Chondrocyte (in vitro differentiated cells): ENCODE data around the gene PCNA. TPM values are rescaled to one million over a fixed set of nuclear protein-coding genes. Genes with fewer than 3 reads are reported as not detected.

Experiments
- DNase-seq: peaks from one replicate; pipeline ENCODE4 v3.0.0; 2021; ENCODE audit warnings: mixed read lengths, low spot score
- H3K27ac Mint-ChIP-seq: one replicate; pipeline ENCODE4 v1.8.0; 2021; ENCODE audit warnings: mild to moderate bottlenecking, moderate library complexity, mixed read lengths; ENCODE audit not compliant: unreplicated experiment
- H3K27me3 Mint-ChIP-seq: 2 replicates; pipeline ENCODE4 v1.8.0; 2021; ENCODE audit warnings: low read depth, mixed read lengths
- H3K36me3 Mint-ChIP-seq: 2 replicates; pipeline ENCODE4 v1.8.0; 2021; ENCODE audit warnings: low read depth, mixed read lengths
- H3K4me1 Mint-ChIP-seq: 2 replicates; pipeline ENCODE4 v1.8.0; 2021; ENCODE audit warnings: low read depth, mild to moderate bottlenecking, mixed read lengths
- H3K4me3 Mint-ChIP-seq: one replicate; pipeline ENCODE4 v1.8.0; 2021; ENCODE audit warnings: mild to moderate bottlenecking, moderate library complexity, mixed read lengths; ENCODE audit not compliant: unreplicated experiment
- H3K9me3 Mint-ChIP-seq: 2 replicates; pipeline ENCODE4 v1.8.0; 2021; ENCODE audit warnings: low read depth, mixed read lengths
- CTCF ChIP-seq: fragments of 200-600 bp; sonication (generic); IDR thresholded peaks from 2 replicates; pipeline ENCODE4 v1.5.0; 2021; ENCODE audit warnings: antibody characterized with exemption, mild to moderate bottlenecking, moderate library complexity
- total RNA-seq: library from RNA; stranded (reverse); gene quantifications from 3 replicates; pipeline ENCODE4 v1.2.1, GENCODE V29; 2021

The PCNA gene
- total RNA-seq, 1 donor from 2014 or later = 46.3 TPM

GRCh38 chr20:5146871-5147592, 27.3 kb upstream of the PCNA start:
- no peaks in the 10 kb centered on the region for H3K27me3 Mint-ChIP-seq
- H3K4me3 Mint-ChIP-seq = no peak overlapping the region
- DNase-seq = no peak
- peaks cover 36% of the 10 kb centered on the region for H3K4me1 Mint-ChIP-seq
- H3K9me3 Mint-ChIP-seq = no peaks in the 10 kb centered on the region
- no peak for TF ChIP-seq CTCF
- no peaks in the 10 kb centered on the region for H3K36me3 Mint-ChIP-seq
- H3K27ac Mint-ChIP-seq = no peak overlapping the region

GRCh38 chr20:5146099-5146668, 26.4 kb upstream of the PCNA start:
- no peak for TF ChIP-seq CTCF
- no peak overlapping the region for H3K4me3 Mint-ChIP-seq
- no peak for DNase-seq
- no peaks in the 10 kb centered on the region for H3K36me3 Mint-ChIP-seq
- no peaks in the 10 kb centered on the region for H3K9me3 Mint-ChIP-seq
- peaks cover 39% of the 10 kb centered on the region for H3K4me1 Mint-ChIP-seq
- no peak overlapping the region for H3K27ac Mint-ChIP-seq
- no peaks in the 10 kb centered on the region for H3K27me3 Mint-ChIP-seq

GRCh38 chr20:5145365-5146098, 25.8 kb upstream of the PCNA start:
- Mint-ChIP-seq H3K9me3 (no peaks in the 10 kb centered on the region), H3K27me3 (no peaks in the 10 kb centered on the region), H3K4me3 (no peak overlapping the region), H3K4me1 (peaks cover 35% of the 10 kb centered on the region), H3K27ac (no peak overlapping the region), H3K36me3 (no peaks in the 10 kb centered on the region)
- TF ChIP-seq CTCF = no peak
- DNase-seq = no peak

DNA sequence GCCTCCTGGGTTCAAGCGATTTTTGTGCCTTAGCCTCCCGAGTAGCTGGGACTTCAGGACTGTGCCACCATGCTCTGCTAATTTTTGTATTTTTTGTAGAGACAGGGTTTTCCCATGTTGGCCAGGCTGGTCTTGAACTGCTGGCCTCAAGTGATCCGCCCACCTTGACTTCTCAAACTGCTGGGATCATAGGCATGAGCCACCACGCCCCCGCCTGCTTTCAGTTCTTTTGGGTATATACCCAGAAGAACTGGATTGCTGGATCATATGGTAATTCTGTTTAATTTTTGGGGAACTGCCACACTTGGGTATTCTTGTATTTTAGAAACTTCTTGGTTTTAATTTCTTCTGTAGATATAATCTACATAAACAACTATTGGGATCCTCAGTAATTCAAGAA, 24.1 kb upstream of the PCNA start:
- no peaks in the 10 kb centered on the region for H3K27me3 Mint-ChIP-seq
- H3K9me3 Mint-ChIP-seq = no peaks in the 10 kb centered on the region
- TF ChIP-seq CTCF = no peak
- peaks cover 24% of the 10 kb centered on the region for H3K4me1 Mint-ChIP-seq
- H3K4me3 Mint-ChIP-seq = no peak overlapping the region
- DNase-seq = no peak
- no peak overlapping the region for H3K27ac Mint-ChIP-seq
- no peaks in the 10 kb centered on the region for H3K36me3 Mint-ChIP-seq

GRCh38 chr20:5141615-5142014, 21.9 kb upstream of the PCNA start:
- H3K9me3 Mint-ChIP-seq = no peaks in the 10 kb centered on the region
- H3K4me1 Mint-ChIP-seq = peaks cover 21% of the 10 kb centered on the region
- no peaks in the 10 kb centered on the region for H3K27me3 Mint-ChIP-seq
- H3K36me3 Mint-ChIP-seq = no peaks in the 10 kb centered on the region
- H3K4me3 Mint-ChIP-seq = no peak overlapping the region
- no peak overlapping the region for H3K27ac Mint-ChIP-seq
- no peak for TF ChIP-seq CTCF
- no peak for DNase-seq
